GM12875 (cell line): Measurements from ENCODE around the gene PARD3.
A peak's percentile ranks its signal among the peaks of the same experiment; 100 is the strongest.

ENCODE experiments used
- H3K4me3 ChIP-seq: one replicate; pipeline ENCODE4 v1.5.1; 2011; ENCODE audit warnings: low read depth, low read length, control low read depth
- CTCF ChIP-seq: IDR thresholded peaks from 2 replicates; pipeline ENCODE4 v1.5.1; 2011; ENCODE audit warnings: low read depth, mild to moderate bottlenecking, control low read depth, inconsistent platforms, low read length, moderate library complexity, borderline replicate concordance; ENCODE audit not compliant: insufficient read depth

PARD3 gene

GRCh38 chr10:34814223-34814912, 728 bp downstream of the PARD3 start:
- H3K4me3 ChIP-seq = peak overlapping the region; percentile 63
- no peak for TF ChIP-seq CTCF

GRCh38 chr10:34813626-34814222, 1.4 kb downstream of the PARD3 start:
- H3K4me3 ChIP-seq = peak overlapping the region; percentile 63
- TF ChIP-seq CTCF = no peak

GRCh38 chr10:34812771-34813170, 2.3 kb downstream of the PARD3 start:
- H3K4me3 ChIP-seq = no peak overlapping the region
- no peak for TF ChIP-seq CTCF

GRCh38 chr10:34811968-34812514, 3.1 kb downstream of the PARD3 start:
- TF ChIP-seq CTCF = no peak

GRCh38 chr10:34811126-34811967, 3.7 kb downstream of the PARD3 start:
- no peak for TF ChIP-seq CTCF
- no peak overlapping the region for H3K4me3 ChIP-seq

More at GRCh38 chr10:34811968-34812514, 3.1 kb downstream of the PARD3 start:
- H3K4me3 ChIP-seq = no peak overlapping the region

- H3K4me3 ChIP-seq = no peak overlapping the region
- TF ChIP-seq CTCF = no peak
Observed at GRCh38 chr10:34809796-34810195, 5.3 kb downstream of the PARD3 start.
